Measurements from ENCODE around the gene AQP4.

Gene AQP4

DNA sequence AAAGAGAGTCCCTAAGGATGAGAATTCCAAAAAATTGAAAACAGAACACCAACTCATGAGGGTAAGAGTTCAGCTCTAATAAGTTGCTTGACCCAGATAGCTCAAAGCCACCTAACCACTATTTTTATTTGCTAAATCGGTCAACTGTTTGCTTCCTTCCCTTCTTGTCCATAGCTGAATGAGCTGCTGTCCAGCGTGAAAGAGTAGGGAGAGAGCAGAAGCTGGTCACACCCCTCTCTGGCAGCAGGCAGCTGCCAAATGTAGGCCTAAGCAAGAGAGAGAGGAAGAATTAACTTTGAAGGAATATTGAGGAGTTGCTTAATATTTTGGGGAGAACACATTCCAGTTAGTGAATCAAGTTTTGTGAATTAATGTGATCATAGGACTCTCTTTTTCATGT is 25.9 kb downstream of the AQP4 start:
- DNase-seq (ENCODE audit: low read depth): no peak

DNA sequence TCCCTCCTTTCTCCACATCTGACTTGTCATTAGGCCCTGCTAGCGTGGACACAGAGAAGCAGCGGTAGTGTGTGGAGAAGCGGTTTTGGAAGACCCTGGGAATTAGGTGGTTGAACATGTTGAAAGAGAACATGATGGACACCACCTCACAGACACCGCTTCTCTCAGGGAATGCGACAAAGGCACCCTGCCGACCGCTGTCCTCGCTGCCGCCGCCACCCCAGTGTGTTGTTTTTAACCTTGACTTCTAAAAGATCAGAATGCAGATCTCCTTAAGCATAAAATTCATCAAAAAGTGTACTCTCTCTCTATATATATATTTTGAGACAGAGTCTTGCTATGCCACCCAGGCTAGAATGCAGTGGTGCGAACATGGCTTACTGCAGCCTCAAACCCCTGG is 33.2 kb downstream of the AQP4 start:
- no peak for DNase-seq (ENCODE audit: low read depth)

DNA sequence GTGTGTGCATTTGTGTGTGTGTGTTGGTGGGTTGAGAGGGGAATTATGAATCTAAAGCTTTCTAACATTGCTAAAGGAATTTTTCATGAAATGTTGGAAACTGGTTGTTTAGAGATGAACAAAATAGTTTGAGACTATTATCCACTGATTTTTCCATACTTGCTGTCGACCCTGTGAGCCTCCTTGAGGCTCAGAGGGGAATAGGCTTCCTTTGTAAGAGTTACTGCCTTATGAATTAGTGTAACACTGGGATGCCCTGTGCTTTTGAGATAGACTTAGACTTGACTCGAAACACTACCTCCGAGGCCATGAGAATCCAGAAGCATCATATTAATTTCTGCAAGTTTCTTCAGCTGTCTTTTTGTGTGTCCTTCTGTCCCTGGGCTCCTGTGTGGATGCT is 37.9 kb downstream of the AQP4 start:
- DNase-seq (ENCODE audit: low read depth): no peak

DNA sequence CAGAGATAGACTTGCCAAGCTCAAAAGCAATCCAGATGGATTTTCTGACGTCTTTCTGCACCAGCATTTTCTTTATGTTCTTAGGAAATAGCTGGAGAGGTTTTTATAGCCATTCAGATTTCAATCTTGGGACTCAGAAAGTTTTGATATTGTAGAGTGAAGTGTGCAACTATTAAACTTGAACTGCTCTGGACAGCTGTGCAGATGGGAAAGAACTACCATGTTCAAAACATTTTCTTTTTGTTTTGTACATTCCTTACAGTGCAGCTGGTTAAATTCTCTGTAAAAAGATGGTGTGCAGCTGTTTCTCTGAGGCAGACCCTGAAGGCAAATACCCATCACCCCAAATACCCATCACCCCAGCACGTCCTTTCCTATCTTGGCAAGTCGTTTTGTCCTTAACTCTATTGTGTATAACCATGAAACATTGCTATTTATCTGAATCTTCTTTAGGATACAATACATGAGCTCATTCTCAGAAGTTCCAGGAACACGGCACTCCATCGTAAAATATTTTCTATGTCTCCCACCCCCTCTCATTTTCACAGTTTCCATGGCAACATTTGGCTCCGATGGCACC is 38.8 kb downstream of the AQP4 start:
- no peak for DNase-seq (ENCODE audit: low read depth)

DNA sequence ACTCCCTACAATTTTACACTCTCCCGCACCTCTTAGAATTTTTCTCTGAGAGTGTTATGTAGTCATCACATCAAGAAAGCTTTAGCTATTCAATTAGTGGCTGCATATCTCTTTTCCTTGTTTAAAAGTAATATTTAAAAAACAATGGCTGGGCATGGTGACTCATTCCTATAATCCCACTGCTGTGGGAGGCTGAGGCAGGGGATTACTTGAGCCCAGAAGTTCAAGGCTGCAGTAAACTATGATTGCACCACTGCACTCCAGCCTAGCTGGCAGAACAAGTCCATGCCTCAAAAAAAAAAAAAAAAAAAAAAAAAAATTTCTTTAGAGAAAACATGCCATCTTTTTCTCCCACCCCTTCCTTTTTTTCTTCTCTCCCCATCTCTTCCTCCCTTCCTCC is 44.3 kb downstream of the AQP4 start:
- DNase-seq (ENCODE audit: low read depth): no peak

DNA sequence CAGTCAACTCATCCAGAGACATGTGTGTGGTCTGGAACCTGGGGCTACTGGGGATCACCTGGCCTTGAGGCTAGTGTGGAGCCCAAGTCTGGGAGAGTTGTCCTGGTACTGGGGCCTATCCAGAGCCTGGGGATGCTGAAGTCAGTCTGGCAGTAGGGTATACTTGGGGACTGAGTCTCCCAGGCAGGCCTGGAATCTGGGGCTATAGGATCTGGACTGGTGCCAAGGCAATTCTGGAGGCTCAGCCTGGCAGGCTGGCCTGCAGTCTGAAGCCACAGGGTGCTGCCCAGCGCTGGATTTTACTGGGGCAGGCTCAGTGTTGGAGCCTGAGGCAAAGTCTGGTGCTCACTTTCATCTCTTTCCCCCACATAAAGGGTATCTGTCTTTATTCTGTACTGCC is 46.5 kb downstream of the AQP4 start:
- DNase-seq (ENCODE audit: low read depth): no peak

DNA sequence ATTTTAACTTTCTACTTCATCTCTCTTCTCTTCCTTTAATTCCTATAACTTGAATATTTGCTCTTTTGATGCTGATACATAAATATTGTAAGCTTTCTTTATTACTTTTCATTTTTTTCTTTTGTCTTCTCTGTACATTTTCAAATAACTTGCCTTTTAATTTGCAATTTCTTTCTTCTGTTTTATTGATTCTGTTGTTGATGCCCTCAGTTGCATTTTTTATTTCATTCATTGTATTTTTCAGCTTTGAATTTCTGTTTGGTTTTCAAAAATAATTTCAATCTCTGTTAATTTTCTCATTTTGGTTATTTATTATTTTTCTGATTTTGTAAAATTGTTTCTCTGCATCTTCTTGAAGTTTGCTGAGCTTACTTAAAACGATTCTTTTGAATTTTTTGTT is 47.0 kb downstream of the AQP4 start:
- DNase-seq (ENCODE audit: low read depth): no peak

DNA sequence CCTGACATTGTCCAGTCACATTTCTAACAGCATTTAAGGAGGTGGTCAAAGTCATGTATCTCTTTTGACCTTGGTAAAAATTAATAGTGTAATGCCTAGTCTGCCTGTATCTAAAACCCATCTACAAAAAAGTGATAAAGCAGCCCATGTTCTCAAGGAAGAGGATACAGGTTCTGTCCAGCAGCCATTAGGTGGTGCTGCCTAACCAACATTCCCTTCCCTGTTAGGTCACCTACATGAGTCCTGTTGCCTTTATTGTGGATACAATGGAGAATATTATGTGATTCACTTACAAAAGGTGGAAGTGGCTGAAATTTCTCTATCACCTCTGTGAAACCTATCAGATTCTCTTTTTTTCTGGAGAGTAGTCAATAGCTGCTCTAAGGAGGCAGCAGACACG is 52.5 kb downstream of the AQP4 start:
- no peak for DNase-seq (ENCODE audit: low read depth)

DNA sequence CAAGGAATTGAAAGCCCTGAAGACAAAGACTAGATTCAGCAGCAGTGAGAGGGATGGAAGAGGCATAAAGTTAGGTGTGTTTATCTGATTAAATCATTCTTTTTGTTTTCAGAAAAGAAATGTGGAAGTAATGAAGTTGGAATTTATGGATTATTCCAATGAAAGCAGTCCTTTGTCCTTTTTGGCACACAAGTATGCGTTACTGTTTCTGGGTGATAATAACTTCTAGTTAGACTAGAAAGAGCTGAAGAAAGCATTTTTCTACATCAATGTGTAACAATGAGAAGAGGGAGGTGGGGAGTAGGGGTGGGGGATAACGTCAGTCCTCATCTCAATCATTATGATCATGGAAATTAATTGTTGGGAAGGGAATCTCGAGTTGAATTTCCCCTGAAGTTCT is 53.0 kb downstream of the AQP4 start:
- DNase-seq (ENCODE audit: low read depth): no peak

DNA sequence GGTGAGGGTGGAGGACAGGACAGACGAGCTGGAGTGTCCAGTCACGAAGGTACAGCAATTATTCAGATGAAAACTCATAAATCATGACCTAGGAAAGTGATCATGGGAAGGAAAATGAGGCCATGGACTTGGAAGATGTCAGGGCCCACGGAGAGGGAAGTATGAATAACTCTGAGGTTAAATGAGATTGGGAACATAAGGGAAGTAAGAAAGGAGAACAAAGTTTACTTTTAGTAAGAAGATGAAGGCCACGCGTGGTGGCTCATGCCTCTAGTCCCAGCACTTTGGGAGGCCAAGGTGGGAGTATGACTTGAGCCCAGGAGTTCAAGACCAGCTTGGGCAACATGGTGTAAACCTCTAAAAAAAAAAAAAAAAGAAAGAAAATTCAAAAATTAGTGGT is 56.2 kb downstream of the AQP4 start:
- DNase-seq (ENCODE audit: low read depth): no peak

DNA sequence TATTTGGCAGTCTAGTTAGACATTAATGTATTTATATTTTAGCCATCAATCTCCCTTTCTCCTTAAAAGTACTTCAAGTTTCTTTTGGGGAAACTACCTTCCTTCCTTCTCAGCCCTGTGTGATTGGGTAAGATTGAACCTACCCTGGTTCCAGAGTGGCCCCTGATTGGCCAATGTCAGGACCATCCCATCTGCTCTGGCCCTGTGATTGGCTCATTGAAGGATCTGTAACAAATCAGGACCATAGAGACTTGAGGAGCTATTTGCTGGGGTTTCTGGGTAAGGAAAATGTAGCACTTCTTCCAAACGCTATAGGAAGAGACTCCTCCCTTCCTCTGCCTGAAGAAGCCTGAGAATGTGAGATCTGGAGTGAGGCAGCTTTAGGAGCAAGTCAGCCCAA is 59.3 kb downstream of the AQP4 start:
- DNase-seq (ENCODE audit: low read depth): no peak

DNA sequence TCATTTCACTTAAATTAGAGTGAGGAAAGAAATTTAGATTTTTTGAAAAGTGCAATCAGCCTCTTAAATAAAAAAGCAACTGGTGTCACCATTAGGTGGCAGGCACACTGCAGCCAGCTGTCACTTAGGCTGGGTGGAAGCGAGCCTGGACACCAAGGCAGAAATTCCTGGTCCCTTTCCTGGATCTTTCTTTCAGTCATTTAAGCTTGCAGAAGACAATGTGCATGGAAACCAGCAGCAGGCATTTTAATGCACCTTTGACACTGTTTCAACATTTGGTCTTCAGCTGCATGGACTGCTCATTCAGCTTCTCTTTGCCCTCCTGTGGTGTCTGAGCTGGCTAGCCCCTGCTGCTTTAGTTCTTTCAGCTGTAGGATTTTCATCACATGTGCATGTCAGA is 61.0 kb downstream of the AQP4 start:
- no peak for DNase-seq (ENCODE audit: low read depth)

DNA sequence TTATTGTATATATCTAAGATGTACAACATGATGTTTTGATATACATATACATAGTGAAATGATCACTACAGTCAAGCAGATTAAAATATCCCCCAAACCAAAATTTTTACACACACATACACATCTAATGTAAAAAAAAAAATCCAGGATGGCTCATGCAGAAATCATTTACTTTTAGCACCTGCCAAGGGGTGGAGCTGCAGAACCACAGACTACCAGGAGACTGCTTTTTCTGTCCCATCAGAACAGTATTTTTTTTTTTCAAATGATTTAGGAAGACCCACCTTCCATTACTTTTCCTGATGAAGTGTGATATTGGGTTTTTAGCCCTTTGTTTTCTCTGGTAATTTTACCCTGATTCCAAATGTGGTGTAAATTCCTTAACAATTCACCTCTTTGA is 61.9 kb downstream of the AQP4 start:
- DNase-seq (ENCODE audit: low read depth): no peak

DNA sequence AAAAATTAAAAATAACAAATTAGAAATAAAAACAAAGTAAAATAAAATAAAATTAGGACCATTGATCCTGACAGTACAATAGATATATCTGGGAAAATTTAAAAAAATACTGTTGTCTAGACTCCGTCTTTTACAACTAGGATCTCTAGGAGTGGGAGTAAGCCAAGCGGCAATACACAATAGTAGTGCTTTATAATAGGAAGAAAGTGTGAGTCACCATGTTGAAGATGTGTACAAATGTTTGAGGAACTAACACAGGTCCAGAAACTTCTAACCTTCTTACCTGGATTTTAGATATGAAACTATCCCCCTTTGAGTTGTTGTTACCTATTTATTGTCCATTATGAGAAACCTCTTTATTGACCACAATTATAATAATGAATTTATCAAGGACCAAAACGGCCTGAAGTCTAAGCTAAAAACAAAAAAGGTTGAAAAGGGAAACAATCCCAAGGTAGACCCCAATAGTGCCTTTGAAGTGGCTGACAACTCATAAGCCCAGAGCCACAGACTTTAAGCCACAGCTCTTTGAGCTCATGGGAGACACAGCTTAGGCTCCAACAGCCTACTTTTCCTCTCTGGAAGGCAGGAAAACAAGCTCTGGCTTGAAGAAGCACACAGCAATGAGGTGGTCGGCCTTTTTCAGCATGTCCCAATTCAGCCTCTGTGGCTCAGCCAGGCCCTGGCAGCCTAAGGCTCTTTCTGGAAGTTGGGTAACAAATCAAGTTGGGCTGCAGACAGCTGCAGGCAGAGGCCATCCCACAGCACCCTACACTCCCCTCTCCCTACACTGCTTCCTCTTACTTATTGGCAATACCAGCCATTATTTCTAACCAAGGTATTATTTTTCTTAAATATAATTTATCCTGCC is 62.9 kb downstream of the AQP4 start:
- DNase-seq (ENCODE audit: low read depth): no peak

Data from stimulated activated CD8-positive, alpha-beta memory T cell treated with anti-CD3 and anti-CD28 coated beads, Interleukin-12 subunit alpha, Interleukin-12 subunit beta, amount 100 ng/mL, for 1 hour (primary cell).